Raji (cell line): ENCODE measurements around the gene SUPT3H.

Source experiments
- POLR2A ChIP-seq: IDR thresholded peaks from 2 replicates; pipeline ENCODE4 v1.6.1; 2011; ENCODE audit warnings: low read depth, low read length, control low read depth; ENCODE audit not compliant: insufficient read depth

SUPT3H gene

DNA sequence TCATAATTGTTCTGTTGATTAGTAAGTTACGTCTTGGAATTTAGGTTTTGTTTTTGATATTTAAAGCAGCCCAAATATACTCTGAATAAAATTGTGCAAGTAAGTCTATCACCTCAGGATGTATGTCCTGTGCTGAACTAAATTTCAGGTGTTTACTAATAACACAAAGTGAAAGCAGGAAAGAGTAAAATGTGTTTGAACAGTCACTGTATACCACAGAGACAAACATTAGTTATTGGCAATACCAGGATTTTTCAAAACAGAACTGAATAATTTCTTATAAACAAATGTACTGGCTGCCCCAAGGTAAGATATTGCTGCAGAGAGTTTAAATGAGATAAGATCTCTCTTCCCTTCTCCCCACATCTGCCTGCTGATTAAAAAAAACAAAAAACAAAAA lies 454.3 kb downstream of the SUPT3H start:
- TF ChIP-seq POLR2A: no peak

GRCh38 chr6:44921798-44922197 lies 455.9 kb downstream of the SUPT3H start:
- TF ChIP-seq POLR2A: no peak

DNA sequence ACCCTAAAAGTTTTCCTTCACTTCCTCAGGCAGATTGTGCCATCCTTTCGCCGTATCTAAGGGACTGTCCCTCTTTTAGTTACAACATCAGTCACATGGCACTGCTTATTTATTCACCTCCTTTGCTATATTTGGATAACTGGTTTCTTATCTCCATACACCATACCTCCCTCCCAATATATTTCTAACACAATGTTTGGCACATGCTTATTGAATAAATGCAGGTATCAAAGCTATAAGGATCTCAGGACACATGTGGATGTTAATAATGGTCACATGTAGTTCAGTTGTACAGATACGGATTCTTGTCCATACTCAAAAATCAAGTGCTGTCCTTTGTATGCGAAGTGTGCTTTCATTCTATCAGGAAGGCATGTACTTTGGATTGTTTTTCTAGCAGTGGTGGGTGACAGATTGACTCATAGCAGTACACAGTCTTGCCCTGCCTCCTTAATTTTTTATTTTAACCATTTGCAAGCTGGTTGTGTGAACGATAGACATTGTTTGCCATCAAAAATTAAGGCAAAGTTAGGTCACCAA lies 456.7 kb downstream of the SUPT3H start:
- TF ChIP-seq POLR2A: no peak

DNA sequence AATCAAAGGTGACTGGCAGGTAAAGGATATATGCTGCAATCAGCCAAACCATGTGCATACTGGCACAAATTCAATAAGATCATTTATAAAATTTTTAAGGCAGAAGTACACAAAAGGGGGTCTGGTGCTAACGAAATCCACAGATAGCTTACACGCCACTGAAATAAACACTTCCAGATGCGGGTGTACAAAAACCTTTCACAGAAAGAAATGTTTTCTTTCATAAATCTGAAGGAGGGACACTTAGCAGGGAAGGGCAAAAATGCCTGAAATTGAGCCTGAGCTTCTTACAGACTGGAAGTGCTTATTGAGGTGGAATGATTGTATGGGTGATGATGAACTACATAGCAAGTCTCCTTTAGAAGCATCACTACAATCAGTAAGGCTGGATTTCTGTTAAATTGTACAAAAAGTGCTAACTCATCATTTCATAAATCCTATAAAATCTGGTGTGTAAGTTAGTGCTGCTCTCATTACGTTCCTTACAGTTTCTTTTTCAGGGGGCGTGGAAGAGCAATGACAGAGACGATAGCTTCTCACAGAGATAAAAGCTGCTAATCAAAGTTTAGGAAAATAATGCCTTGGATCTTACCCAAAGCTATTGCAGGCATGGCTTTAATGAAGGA lies 458.9 kb downstream of the SUPT3H start:
- no peak for TF ChIP-seq POLR2A

GRCh38 chr6:44917430-44917829 lies 460.3 kb downstream of the SUPT3H start:
- TF ChIP-seq POLR2A: no peak

DNA sequence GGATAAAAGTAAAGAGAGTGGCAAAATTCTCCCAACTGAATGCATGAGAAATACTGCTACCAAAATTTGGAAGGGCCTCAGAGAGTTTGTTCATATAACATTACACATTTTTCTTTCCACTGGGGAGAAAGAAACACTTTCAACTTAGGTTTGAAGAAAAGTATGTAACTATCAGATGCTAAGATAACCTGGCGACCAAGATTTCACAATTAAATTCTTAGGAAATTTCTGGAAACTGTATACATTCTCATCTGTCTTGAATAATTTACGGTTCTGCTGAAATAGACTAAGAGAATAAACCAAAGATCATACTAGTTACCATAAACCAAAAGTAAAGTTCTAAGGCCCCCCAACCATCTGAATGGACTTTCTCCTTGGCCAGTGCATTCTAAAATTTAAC lies 462.6 kb downstream of the SUPT3H start:
- no peak for TF ChIP-seq POLR2A

GRCh38 chr6:44914141-44914540 lies 463.6 kb downstream of the SUPT3H start:
- TF ChIP-seq POLR2A: no peak

- no peak for TF ChIP-seq POLR2A
Observed at GRCh38 chr6:44906761-44907160, 471.0 kb downstream of the SUPT3H start.

- TF ChIP-seq POLR2A: no peak
Observed at GRCh38 chr6:44898296-44898930, 479.3 kb downstream of the SUPT3H start.

- TF ChIP-seq POLR2A: no peak
Observed at GRCh38 chr6:44897316-44897715, 480.4 kb downstream of the SUPT3H start.

GRCh38 chr6:44896701-44897100 lies 481.0 kb downstream of the SUPT3H start:
- no peak for TF ChIP-seq POLR2A

DNA sequence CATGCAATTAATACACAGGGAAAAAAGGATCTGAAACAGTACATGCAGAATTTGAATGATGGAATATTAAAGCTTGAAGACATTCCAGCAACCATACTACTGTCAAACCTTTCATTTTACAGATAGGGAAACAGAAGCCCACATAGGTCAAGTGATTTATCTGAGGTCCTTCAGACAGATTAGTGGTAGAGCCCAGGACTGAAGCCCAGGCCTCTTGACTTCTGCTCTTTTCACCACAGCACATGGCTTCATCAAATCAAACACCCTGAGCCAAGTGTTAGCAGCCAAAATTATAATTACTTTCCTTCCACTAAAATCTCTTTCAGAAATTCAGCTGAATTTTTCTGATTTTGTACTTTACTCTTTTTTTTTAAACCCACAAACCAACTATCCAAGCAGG lies 485.2 kb downstream of the SUPT3H start:
- TF ChIP-seq POLR2A: no peak

GRCh38 chr6:44869321-44869897 lies 508.3 kb downstream of the SUPT3H start:
- no peak for TF ChIP-seq POLR2A

GRCh38 chr6:44868910-44869309 lies 508.8 kb downstream of the SUPT3H start:
- TF ChIP-seq POLR2A: no peak

DNA sequence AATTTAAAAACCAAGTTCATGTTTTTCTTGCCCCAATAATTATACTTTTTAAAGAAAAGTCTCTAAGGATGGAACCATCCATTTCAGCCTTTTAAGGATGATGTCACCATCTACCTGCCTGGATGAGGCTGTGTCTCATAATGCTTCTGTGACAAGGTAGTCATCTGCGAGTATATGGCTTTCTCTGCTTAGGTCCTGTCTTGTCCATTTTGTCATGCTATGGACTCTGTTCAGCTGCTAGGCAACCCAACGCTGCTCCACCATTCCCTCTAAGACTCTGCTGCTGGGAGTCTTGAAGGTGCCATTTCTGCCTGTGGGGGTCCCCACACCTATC lies 509.4 kb downstream of the SUPT3H start:
- TF ChIP-seq POLR2A: no peak

- no peak for TF ChIP-seq POLR2A
Observed at GRCh38 chr6:44867571-44868334, 510.0 kb downstream of the SUPT3H start.

- TF ChIP-seq POLR2A: no peak
Observed at GRCh38 chr6:44859901-44860410, 517.8 kb downstream of the SUPT3H start.
